ENCODE results near the gene TCTN1. TPM values are rescaled to one million over a fixed set of nuclear protein-coding genes. Genes with fewer than 3 reads are reported as not detected.
A peak's percentile ranks its signal among the peaks of the same experiment; 100 is the strongest.

TCTN1 gene
- total and polyA plus RNA-seq, 9 of the 15 experiments (the other 6 are each of a cell fraction or from before 2014, with no cell fraction given) = 0.32 to 12.5 (median 4.0) TPM

DNA sequence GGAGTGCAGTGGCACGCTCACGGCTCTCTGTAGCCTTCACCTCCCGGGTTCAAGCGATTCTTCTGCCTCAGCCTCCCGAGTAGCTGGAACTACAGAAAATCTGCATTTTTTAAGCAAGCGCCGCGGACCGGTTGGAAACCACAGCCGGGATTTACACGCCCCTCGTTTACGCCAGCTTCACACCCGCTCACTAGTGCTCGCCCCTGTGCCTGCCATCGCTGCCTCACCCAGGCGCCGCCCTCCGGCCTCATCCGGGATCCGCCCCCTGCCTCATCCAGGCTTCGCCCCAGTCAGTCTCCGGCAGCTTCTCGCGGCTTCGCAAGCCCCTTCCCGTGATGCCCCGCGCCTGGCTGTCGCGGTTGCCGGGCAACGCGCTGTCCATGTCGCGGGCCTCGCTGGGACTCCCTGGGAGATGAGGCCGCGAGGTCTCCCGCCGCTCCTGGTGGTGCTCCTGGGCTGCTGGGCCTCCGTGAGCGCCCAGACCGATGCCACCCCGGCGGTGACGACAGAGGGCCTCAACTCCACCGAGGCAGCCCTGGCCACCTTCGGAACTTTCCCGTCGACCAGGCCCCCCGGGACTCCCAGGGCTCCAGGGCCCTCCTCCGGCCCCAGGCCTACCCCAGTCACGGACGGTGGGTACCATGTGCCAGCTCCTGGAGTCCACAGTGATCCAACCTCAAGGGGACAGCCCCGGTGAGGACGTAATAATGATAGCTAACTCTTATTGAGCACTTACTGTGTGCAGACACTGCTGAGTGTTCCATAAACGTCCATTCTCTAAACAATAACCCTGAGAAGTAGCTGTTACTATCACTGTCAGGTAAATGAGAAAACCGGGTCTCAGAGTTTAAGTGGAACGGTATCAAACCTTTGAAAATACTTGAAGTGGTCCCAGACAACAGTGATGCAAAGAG lies at the start of gene TCTN1 (continued):
- TF ChIP-seq, protein P1, sequence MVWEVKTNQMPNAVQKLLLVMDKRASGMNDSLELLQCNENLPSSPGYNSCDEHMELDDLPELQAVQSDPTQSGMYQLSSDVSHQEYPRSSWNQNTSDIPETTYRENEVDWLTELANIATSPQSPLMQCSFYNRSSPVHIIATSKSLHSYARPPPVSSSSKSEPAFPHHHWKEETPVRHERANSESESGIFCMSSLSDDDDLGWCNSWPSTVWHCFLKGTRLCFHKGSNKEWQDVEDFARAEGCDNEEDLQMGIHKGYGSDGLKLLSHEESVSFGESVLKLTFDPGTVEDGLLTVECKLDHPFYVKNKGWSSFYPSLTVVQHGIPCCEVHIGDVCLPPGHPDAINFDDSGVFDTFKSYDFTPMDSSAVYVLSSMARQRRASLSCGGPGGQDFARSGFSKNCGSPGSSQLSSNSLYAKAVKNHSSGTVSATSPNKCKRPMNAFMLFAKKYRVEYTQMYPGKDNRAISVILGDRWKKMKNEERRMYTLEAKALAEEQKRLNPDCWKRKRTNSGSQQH (CRISPR knock-in tag; IDR thresholded peaks at IDR 0.05) = no peak
- TF ChIP-seq POLR2A (conservative IDR thresholded peaks at IDR 0.05) (peak; percentile 83), EGR1 (conservative IDR thresholded peaks at IDR 0.05) (0 out of 2 replicates have a peak, but pooled peaks have one; percentile 25), BACH1 (tag; IDR thresholded peaks at IDR 0.05) (no peak), SLC30A9 (CRISPR knock-in tag; IDR thresholded peaks at IDR 0.05) (no peak), ZNF79 (CRISPR knock-in tag; IDR thresholded peaks at IDR 0.05; ENCODE audit: low read depth) (no peak)
- TF ChIP-seq, protein P2, sequence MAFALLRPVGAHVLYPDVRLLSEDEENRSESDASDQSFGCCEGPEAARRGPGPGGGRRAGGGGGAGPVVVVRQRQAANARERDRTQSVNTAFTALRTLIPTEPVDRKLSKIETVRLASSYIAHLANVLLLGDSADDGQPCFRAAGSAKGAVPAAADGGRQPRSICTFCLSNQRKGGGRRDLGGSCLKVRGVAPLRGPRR (CRISPR knock-in tag; IDR thresholded peaks at IDR 0.05) = no peak
- TF ChIP-seq, protein P3, sequence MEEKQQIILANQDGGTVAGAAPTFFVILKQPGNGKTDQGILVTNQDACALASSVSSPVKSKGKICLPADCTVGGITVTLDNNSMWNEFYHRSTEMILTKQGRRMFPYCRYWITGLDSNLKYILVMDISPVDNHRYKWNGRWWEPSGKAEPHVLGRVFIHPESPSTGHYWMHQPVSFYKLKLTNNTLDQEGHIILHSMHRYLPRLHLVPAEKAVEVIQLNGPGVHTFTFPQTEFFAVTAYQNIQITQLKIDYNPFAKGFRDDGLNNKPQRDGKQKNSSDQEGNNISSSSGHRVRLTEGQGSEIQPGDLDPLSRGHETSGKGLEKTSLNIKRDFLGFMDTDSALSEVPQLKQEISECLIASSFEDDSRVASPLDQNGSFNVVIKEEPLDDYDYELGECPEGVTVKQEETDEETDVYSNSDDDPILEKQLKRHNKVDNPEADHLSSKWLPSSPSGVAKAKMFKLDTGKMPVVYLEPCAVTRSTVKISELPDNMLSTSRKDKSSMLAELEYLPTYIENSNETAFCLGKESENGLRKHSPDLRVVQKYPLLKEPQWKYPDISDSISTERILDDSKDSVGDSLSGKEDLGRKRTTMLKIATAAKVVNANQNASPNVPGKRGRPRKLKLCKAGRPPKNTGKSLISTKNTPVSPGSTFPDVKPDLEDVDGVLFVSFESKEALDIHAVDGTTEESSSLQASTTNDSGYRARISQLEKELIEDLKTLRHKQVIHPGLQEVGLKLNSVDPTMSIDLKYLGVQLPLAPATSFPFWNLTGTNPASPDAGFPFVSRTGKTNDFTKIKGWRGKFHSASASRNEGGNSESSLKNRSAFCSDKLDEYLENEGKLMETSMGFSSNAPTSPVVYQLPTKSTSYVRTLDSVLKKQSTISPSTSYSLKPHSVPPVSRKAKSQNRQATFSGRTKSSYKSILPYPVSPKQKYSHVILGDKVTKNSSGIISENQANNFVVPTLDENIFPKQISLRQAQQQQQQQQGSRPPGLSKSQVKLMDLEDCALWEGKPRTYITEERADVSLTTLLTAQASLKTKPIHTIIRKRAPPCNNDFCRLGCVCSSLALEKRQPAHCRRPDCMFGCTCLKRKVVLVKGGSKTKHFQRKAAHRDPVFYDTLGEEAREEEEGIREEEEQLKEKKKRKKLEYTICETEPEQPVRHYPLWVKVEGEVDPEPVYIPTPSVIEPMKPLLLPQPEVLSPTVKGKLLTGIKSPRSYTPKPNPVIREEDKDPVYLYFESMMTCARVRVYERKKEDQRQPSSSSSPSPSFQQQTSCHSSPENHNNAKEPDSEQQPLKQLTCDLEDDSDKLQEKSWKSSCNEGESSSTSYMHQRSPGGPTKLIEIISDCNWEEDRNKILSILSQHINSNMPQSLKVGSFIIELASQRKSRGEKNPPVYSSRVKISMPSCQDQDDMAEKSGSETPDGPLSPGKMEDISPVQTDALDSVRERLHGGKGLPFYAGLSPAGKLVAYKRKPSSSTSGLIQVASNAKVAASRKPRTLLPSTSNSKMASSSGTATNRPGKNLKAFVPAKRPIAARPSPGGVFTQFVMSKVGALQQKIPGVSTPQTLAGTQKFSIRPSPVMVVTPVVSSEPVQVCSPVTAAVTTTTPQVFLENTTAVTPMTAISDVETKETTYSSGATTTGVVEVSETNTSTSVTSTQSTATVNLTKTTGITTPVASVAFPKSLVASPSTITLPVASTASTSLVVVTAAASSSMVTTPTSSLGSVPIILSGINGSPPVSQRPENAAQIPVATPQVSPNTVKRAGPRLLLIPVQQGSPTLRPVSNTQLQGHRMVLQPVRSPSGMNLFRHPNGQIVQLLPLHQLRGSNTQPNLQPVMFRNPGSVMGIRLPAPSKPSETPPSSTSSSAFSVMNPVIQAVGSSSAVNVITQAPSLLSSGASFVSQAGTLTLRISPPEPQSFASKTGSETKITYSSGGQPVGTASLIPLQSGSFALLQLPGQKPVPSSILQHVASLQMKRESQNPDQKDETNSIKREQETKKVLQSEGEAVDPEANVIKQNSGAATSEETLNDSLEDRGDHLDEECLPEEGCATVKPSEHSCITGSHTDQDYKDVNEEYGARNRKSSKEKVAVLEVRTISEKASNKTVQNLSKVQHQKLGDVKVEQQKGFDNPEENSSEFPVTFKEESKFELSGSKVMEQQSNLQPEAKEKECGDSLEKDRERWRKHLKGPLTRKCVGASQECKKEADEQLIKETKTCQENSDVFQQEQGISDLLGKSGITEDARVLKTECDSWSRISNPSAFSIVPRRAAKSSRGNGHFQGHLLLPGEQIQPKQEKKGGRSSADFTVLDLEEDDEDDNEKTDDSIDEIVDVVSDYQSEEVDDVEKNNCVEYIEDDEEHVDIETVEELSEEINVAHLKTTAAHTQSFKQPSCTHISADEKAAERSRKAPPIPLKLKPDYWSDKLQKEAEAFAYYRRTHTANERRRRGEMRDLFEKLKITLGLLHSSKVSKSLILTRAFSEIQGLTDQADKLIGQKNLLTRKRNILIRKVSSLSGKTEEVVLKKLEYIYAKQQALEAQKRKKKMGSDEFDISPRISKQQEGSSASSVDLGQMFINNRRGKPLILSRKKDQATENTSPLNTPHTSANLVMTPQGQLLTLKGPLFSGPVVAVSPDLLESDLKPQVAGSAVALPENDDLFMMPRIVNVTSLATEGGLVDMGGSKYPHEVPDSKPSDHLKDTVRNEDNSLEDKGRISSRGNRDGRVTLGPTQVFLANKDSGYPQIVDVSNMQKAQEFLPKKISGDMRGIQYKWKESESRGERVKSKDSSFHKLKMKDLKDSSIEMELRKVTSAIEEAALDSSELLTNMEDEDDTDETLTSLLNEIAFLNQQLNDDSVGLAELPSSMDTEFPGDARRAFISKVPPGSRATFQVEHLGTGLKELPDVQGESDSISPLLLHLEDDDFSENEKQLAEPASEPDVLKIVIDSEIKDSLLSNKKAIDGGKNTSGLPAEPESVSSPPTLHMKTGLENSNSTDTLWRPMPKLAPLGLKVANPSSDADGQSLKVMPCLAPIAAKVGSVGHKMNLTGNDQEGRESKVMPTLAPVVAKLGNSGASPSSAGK (IDR thresholded peaks at IDR 0.05) = peak; percentile 66
- TF ChIP-seq, protein P4, sequence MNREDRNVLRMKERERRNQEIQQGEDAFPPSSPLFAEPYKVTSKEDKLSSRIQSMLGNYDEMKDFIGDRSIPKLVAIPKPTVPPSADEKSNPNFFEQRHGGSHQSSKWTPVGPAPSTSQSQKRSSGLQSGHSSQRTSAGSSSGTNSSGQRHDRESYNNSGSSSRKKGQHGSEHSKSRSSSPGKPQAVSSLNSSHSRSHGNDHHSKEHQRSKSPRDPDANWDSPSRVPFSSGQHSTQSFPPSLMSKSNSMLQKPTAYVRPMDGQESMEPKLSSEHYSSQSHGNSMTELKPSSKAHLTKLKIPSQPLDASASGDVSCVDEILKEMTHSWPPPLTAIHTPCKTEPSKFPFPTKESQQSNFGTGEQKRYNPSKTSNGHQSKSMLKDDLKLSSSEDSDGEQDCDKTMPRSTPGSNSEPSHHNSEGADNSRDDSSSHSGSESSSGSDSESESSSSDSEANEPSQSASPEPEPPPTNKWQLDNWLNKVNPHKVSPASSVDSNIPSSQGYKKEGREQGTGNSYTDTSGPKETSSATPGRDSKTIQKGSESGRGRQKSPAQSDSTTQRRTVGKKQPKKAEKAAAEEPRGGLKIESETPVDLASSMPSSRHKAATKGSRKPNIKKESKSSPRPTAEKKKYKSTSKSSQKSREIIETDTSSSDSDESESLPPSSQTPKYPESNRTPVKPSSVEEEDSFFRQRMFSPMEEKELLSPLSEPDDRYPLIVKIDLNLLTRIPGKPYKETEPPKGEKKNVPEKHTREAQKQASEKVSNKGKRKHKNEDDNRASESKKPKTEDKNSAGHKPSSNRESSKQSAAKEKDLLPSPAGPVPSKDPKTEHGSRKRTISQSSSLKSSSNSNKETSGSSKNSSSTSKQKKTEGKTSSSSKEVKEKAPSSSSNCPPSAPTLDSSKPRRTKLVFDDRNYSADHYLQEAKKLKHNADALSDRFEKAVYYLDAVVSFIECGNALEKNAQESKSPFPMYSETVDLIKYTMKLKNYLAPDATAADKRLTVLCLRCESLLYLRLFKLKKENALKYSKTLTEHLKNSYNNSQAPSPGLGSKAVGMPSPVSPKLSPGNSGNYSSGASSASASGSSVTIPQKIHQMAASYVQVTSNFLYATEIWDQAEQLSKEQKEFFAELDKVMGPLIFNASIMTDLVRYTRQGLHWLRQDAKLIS (CRISPR knock-in tag; IDR thresholded peaks at IDR 0.05) = no peak
